Measurements from ENCODE around the gene REELD1. TPM values are rescaled to one million over a fixed set of nuclear protein-coding genes. Genes with fewer than 3 reads are reported as not detected.

The REELD1 gene
- total RNA-seq, 1 experiment from 2014 or later: not detected

- BruUV-seq (replicated peaks): no TSS peak
- Mint-ChIP-seq H3K27me3 (ENCODE audit: insufficient read depth, unreplicated experiment) (no peaks in the 10 kb centered on the region), H3K4me1 (ENCODE audit: insufficient read depth, unreplicated experiment) (no peaks in the 10 kb centered on the region), H3K36me3 (ENCODE audit: insufficient read depth, unreplicated experiment) (no peaks in the 10 kb centered on the region), H3K4me3 (ENCODE audit: unreplicated experiment) (no peak overlapping the region), H3K9me3 (ENCODE audit: unreplicated experiment) (peaks cover 12% of the 10 kb centered on the region), H3K27ac (ENCODE audit: low read depth, unreplicated experiment) (no peak overlapping the region)
- no peak for TF ChIP-seq CTCF (IDR thresholded peaks at IDR 0.05; ENCODE audit: unreplicated experiment)
- DNase-seq (ENCODE audit: unreplicated experiment): no peak
- ChIA-PET POLR2A (no interaction called here), CTCF (interaction anchor here (1.3 kb wide), 1 partner anchor 134 kb away, joined by 4 read pairs; no protein-coding TSS in a partner anchor)
- intact Hi-C loops (cut with micrococcal nuclease): no loop called here
Measured at GRCh38 chr4:146229406-146229805, 15.1 kb downstream of the REELD1 start.

DNA sequence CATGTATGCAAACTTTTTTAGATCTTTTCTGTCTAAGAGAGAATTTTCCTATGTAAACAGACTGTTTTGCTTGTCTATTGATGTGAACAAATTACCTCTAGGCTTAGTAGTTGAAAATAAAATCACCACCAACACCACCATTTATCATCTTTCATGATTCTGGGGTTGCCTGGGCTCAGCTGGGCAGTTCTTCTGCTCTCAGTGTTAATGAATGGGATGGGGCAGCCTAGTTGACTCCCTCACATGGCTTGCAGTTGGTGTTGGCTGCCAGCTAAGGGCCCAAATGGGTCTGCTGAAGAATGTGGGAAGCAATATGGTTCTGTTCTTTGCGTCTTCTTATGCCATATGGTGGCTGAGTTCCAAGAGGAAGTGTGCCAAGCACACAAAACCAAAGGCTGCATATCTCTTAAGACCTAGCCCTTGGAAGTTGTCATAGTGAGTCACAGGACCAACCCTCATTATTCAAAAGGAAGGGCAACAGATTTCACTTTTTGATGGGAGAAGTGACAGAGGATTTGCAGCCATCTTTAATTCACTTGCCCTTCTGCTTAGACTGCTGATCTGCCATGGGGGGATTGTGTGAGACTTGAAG, 17.9 kb downstream of the REELD1 start:
- no TSS peak for BruUV-seq (replicated peaks)
- POLR2A ChIA-PET: interaction anchor here (0.6 to 0.8 kb wide), 3 partner anchors 9 to 678 kb away, joined by 3 read pairs; no protein-coding TSS in a partner anchor
- Mint-ChIP-seq H3K9me3 (ENCODE audit: unreplicated experiment) (peaks cover 12% of the 10 kb centered on the region), H3K27ac (ENCODE audit: low read depth, unreplicated experiment) (no peak overlapping the region), H3K4me3 (ENCODE audit: unreplicated experiment) (no peak overlapping the region), H3K27me3 (ENCODE audit: insufficient read depth, unreplicated experiment) (no peaks in the 10 kb centered on the region), H3K36me3 (ENCODE audit: insufficient read depth, unreplicated experiment) (no peaks in the 10 kb centered on the region), H3K4me1 (ENCODE audit: insufficient read depth, unreplicated experiment) (no peaks in the 10 kb centered on the region)
- no peak for TF ChIP-seq CTCF (IDR thresholded peaks at IDR 0.05; ENCODE audit: unreplicated experiment)
- peak; percentile 60 for DNase-seq (ENCODE audit: unreplicated experiment)
- intact Hi-C loops (cut with micrococcal nuclease): no loop called here
- CTCF ChIA-PET: interaction anchor here (0.9 kb wide), 1 partner anchor 137 kb away, joined by 3 read pairs; no protein-coding TSS in a partner anchor

- no peaks in the 10 kb centered on the region for H3K4me1 Mint-ChIP-seq (ENCODE audit: insufficient read depth, unreplicated experiment)
- no peak overlapping the region for H3K27ac Mint-ChIP-seq (ENCODE audit: low read depth, unreplicated experiment)
- H3K9me3 Mint-ChIP-seq (ENCODE audit: unreplicated experiment): peaks cover 12% of the 10 kb centered on the region
- DNase-seq (ENCODE audit: unreplicated experiment): no peak
- ChIA-PET CTCF (no interaction called here), POLR2A (no interaction called here)
- intact Hi-C loops (cut with micrococcal nuclease): no loop called here
- BruUV-seq (replicated peaks): no TSS peak
- H3K36me3 Mint-ChIP-seq (ENCODE audit: insufficient read depth, unreplicated experiment): no peaks in the 10 kb centered on the region
- TF ChIP-seq CTCF (IDR thresholded peaks at IDR 0.05; ENCODE audit: unreplicated experiment): no peak
- no peak overlapping the region for H3K4me3 Mint-ChIP-seq (ENCODE audit: unreplicated experiment)
- no peaks in the 10 kb centered on the region for H3K27me3 Mint-ChIP-seq (ENCODE audit: insufficient read depth, unreplicated experiment)
Measured at GRCh38 chr4:146235654-146236177, 21.4 kb downstream of the REELD1 start.

DNA sequence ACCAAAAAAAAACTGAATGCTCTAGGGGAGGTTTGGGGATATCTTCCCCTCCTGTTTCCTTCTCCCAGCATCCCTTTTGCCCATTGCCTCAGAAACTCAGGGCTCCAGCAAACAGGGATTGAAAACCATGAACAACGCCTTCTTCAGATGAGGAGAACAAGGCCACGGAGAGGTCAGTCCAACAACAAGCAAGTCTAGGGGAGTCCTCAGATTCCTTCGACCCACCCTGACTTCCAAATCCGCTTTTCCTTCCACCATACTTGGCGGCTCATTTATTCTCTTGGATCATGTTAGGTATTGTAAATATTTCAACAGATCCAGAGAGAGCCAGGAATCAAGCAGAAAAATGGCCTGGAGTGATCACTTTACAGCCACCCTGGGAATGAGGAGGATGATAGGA, 21.9 kb downstream of the REELD1 start:
- ChIA-PET CTCF (no interaction called here), POLR2A (no interaction called here)
- intact Hi-C loops (cut with micrococcal nuclease): no loop called here
- no peak overlapping the region for H3K27ac Mint-ChIP-seq (ENCODE audit: low read depth, unreplicated experiment)
- BruUV-seq (replicated peaks): no TSS peak
- no peak for TF ChIP-seq CTCF (IDR thresholded peaks at IDR 0.05; ENCODE audit: unreplicated experiment)
- H3K27me3 Mint-ChIP-seq (ENCODE audit: insufficient read depth, unreplicated experiment): no peaks in the 10 kb centered on the region
- H3K9me3 Mint-ChIP-seq (ENCODE audit: unreplicated experiment): peaks cover 12% of the 10 kb centered on the region
- H3K4me1 Mint-ChIP-seq (ENCODE audit: insufficient read depth, unreplicated experiment): peaks cover 4% of the 10 kb centered on the region
- no peaks in the 10 kb centered on the region for H3K36me3 Mint-ChIP-seq (ENCODE audit: insufficient read depth, unreplicated experiment)
- H3K4me3 Mint-ChIP-seq (ENCODE audit: unreplicated experiment): no peak overlapping the region
- no peak for DNase-seq (ENCODE audit: unreplicated experiment)
